ENCODE results near the gene PNPLA2. TPM values are rescaled to one million over a fixed set of nuclear protein-coding genes. Genes with fewer than 3 reads are reported as not detected.

Gene PNPLA2
- total and polyA plus RNA-seq, 10 of the 15 experiments (the other 5 are each of a cell fraction or from before 2014, with no cell fraction given), result 0.19 to 34.0 (median 8.1) TPM

GRCh38 chr11:830295-831117 lies 11.8 kb downstream of the PNPLA2 start (continued):
- TF ChIP-seq E2F8 (IDR thresholded peaks at IDR 0.05; ENCODE audit: low read depth, partially characterized antibody) (no peak), NFXL1 (IDR thresholded peaks at IDR 0.05; ENCODE audit: borderline replicate concordance) (no peak), ZSCAN29 (IDR thresholded peaks at IDR 0.05) (no peak), SIX5 (IDR thresholded peaks at IDR 0.05; ENCODE audit: low read depth, low read length, severe bottlenecking) (no peak), PAX5 (IDR thresholded peaks at IDR 0.05; ENCODE audit: borderline replicate concordance, low read depth, low read length) (no peak), YBX1 (IDR thresholded peaks at IDR 0.05) (no peak), USF2 (IDR thresholded peaks at IDR 0.05; ENCODE audit: borderline replicate concordance, low read depth, low read length) (peak; percentile 25), RAD51 (IDR thresholded peaks at IDR 0.05) (no peak), E2F4 (IDR thresholded peaks at IDR 0.05; ENCODE audit: low read depth, low read length) (no peak), CHD4 (IDR thresholded peaks at IDR 0.05) (no peak), POLR2A (IDR thresholded peaks at IDR 0.05; ENCODE audit: low read depth, low read length) (no peak), BACH1 (IDR thresholded peaks at IDR 0.05; ENCODE audit: borderline replicate concordance) (no peak), NKRF (conservative IDR thresholded peaks at IDR 0.05) (no peak), TCF3 (IDR thresholded peaks at IDR 0.05; ENCODE audit: borderline replicate concordance, insufficient read depth, low read depth, low read length) (peak; percentile 87), TCF12 (IDR thresholded peaks at IDR 0.05; ENCODE audit: low read depth, low read length) (peak; percentile 65)

Data from GM12878 (cell line).